Tibial nerve (tissue), 3 donors: Measurements from ENCODE around the gene C9orf50.

Experiments used
- CTCF ChIP-seq, 5 experiments: fragments of 200-600 bp in 3 of 5; fragments of 450-650 bp in 2 of 5; sonication (generic) in 3 of 5; IDR thresholded peaks; one replicate each; pipeline ENCODE4 v1.5.1; 2016 to 2019; ENCODE audit warnings: antibody characterized with exemption in 5 of 5, mild to moderate bottlenecking in 3 of 5, moderate library complexity in 2 of 5
- POLR2A ChIP-seq, 2 donors: fragments of 450-650 bp; IDR thresholded peaks; one replicate each; pipeline ENCODE4 v1.6.1; 2017; ENCODE audit warnings: antibody characterized with exemption in 2 of 2, mild to moderate bottlenecking in 2 of 2, moderate library complexity in 2 of 2

GRCh38 chr9:129637102-129637501, 16.2 kb upstream of the C9orf50 start:
- TF ChIP-seq POLR2A (IDR thresholded peaks at IDR 0.05) (no peak), CTCF (IDR thresholded peaks at IDR 0.05) (no peak)
